GM19455 (cell line): Measurements from ENCODE around the gene EPS8L3.
"Not testable (repeated sequence)": the region's sequence is repeated elsewhere in the genome, so short reads cannot be mapped to it uniquely, and the experiment has no call there.

Source experiments
- ATAC-seq: cut with Tn5 transposase; IDR thresholded peaks from one replicate; pipeline ENCODE4 v1.9.1; 2021; ENCODE audit not compliant: unreplicated experiment

Gene EPS8L3

GRCh38 chr1:109763646-109764415 is at the start of gene EPS8L3:
Gene EPS8L3 (minus strand): TSS chr1:109763923. CDS start chr1:109761749, 2,174 bp downstream.
- no peak for ATAC-seq

- ATAC-seq = no peak
Measured at GRCh38 chr1:109812691-109813393, 49.1 kb upstream of the EPS8L3 start.

- no peak for ATAC-seq
Measured at GRCh38 chr1:109808703-109809102, 45.0 kb upstream of the EPS8L3 start.

GRCh38 chr1:109807822-109808680 is 44.3 kb upstream of the EPS8L3 start:
- no peak for ATAC-seq

GRCh38 chr1:109807402-109807801 is 43.7 kb upstream of the EPS8L3 start:
- ATAC-seq = no peak

- ATAC-seq = no peak
Measured at GRCh38 chr1:109806733-109807400, 43.1 kb upstream of the EPS8L3 start.

- ATAC-seq = no peak
Measured at GRCh38 chr1:109805486-109806165, 41.9 kb upstream of the EPS8L3 start.

- ATAC-seq = no peak
Measured at GRCh38 chr1:109804660-109805059, 40.9 kb upstream of the EPS8L3 start.

- ATAC-seq = no peak
Measured at GRCh38 chr1:109803901-109804331, 40.2 kb upstream of the EPS8L3 start.

GRCh38 chr1:109802901-109803561 is 39.3 kb upstream of the EPS8L3 start:
- no peak for ATAC-seq

GRCh38 chr1:109802136-109802900 is 38.6 kb upstream of the EPS8L3 start:
- no peak for ATAC-seq

- no peak for ATAC-seq
Measured at GRCh38 chr1:109801791-109802135, 38.0 kb upstream of the EPS8L3 start.

GRCh38 chr1:109800291-109800690 is 36.6 kb upstream of the EPS8L3 start:
- no peak for ATAC-seq

GRCh38 chr1:109799445-109799844 is 35.7 kb upstream of the EPS8L3 start:
- no peak for ATAC-seq

- ATAC-seq = not testable (repeated sequence)
Measured at GRCh38 chr1:109797303-109797595, 33.5 kb upstream of the EPS8L3 start.

GRCh38 chr1:109796484-109797302 is 33.0 kb upstream of the EPS8L3 start:
- no peak for ATAC-seq

GRCh38 chr1:109794319-109795132 is 30.8 kb upstream of the EPS8L3 start:
- ATAC-seq = no peak
